ENCODE measurements around the gene ABCB7.

ABCB7 gene

GRCh38 chrX:75155447-75155826 lies 646 bp downstream of the ABCB7 start:
- TF ChIP-seq, protein P1, sequence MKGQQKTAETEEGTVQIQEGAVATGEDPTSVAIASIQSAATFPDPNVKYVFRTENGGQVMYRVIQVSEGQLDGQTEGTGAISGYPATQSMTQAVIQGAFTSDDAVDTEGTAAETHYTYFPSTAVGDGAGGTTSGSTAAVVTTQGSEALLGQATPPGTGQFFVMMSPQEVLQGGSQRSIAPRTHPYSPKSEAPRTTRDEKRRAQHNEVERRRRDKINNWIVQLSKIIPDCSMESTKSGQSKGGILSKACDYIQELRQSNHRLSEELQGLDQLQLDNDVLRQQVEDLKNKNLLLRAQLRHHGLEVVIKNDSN (IDR thresholded peaks at IDR 0.05) = no peak
- TF ChIP-seq TCF12 (IDR thresholded peaks at IDR 0.05; ENCODE audit: low read depth) (no peak), YY1 (IDR thresholded peaks at IDR 0.05; ENCODE audit: low read depth) (no peak), NFIC (IDR thresholded peaks at IDR 0.05) (no peak), CEBPB (IDR thresholded peaks at IDR 0.05) (no peak), RAD21 (IDR thresholded peaks at IDR 0.05; ENCODE audit: low read depth) (no peak), EP300 (IDR thresholded peaks at IDR 0.05; ENCODE audit: borderline replicate concordance) (no peak), TEAD4 (IDR thresholded peaks at IDR 0.05) (no peak)

DNA sequence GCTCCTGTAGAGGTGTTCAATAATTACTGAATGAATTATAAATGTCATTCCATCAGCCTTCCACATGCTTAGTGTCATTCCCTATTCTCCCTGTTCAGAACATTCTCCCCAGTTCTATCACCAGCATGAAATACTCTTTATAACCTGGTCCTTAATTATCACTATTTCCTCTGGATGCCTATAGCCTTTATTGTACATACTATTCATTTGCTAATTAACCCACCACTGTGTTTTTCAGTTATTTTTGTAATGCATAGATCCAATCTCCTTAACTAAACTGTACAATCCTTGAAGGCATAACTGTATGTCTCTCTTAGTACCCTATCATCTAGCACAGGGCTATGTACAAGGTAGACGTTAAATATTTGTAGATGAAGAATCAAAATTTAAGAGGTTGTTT lies 1.2 kb downstream of the ABCB7 start:
- TF ChIP-seq EGR1 (IDR thresholded peaks at IDR 0.05) (no peak), YY1 (IDR thresholded peaks at IDR 0.05; ENCODE audit: low read depth) (no peak), CREB1 (IDR thresholded peaks at IDR 0.05; ENCODE audit: low read depth) (no peak), TEAD4 (IDR thresholded peaks at IDR 0.05) (no peak), REST (IDR thresholded peaks at IDR 0.05; ENCODE audit: low read depth) (no peak), EP300 (IDR thresholded peaks at IDR 0.05; ENCODE audit: borderline replicate concordance) (no peak), RAD21 (IDR thresholded peaks at IDR 0.05; ENCODE audit: low read depth) (no peak), NFIC (IDR thresholded peaks at IDR 0.05) (no peak), ZBTB7A (IDR thresholded peaks at IDR 0.05; ENCODE audit: low read depth) (no peak), TAF1 (IDR thresholded peaks at IDR 0.05; ENCODE audit: low read depth) (no peak), FOXM1 (IDR thresholded peaks at IDR 0.05; ENCODE audit: borderline replicate concordance, low read depth) (no peak), TCF12 (IDR thresholded peaks at IDR 0.05; ENCODE audit: low read depth) (no peak), CEBPB (IDR thresholded peaks at IDR 0.05) (no peak)
- TF ChIP-seq, protein P1 (IDR thresholded peaks at IDR 0.05) = no peak
- TF ChIP-seq, protein P2, sequence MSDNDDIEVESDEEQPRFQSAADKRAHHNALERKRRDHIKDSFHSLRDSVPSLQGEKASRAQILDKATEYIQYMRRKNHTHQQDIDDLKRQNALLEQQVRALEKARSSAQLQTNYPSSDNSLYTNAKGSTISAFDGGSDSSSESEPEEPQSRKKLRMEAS (IDR thresholded peaks at IDR 0.05) = no peak

DNA sequence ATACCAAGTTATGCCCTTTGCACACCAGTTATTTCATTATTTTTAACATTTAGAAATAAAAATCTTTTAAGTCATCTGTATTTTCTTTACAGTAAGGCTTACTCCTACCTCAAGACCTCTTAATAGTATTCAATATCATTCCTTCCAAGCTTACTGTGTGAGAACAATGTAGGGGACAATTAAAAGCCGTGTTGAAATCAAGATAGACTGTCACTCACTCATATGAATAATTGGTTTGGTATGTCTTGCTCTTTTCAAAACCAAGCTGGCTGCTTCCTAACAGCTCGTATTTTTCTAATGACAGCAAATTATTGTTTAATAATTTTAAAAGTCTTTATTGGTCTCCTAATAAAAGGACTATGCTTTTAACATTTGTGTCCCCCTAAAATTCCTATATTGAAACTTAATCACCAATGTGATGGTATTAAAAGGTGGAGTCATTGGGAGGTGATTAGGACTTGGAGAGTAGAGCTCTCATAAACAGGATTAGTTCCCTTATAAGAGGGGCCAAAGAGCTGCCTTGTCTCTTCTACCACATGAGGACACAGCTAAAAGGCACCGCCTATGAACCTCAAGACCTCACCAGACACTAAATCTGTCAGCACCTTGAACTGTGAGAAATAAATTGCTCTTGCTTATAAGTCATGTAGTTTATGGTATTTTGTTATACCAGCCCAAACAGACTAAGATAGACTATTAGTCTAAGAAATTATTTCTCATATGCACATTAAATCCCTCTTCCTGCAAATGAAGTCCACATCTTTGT lies 4.1 kb downstream of the ABCB7 start:
- TF ChIP-seq EP300 (IDR thresholded peaks at IDR 0.05; ENCODE audit: borderline replicate concordance) = no peak
- TF ChIP-seq REST (IDR thresholded peaks at IDR 0.05; ENCODE audit: low read depth) = no peak
- TF ChIP-seq CEBPB (IDR thresholded peaks at IDR 0.05) = no peak
- TF ChIP-seq, protein P2 (IDR thresholded peaks at IDR 0.05) = no peak
- TF ChIP-seq FOXM1 (IDR thresholded peaks at IDR 0.05; ENCODE audit: borderline replicate concordance, low read depth) = no peak
- no peak for TF ChIP-seq TCF12 (IDR thresholded peaks at IDR 0.05; ENCODE audit: low read depth)
- TF ChIP-seq TAF1 (IDR thresholded peaks at IDR 0.05; ENCODE audit: low read depth) = no peak
- no peak for TF ChIP-seq TEAD4 (IDR thresholded peaks at IDR 0.05)
- no peak for TF ChIP-seq YY1 (IDR thresholded peaks at IDR 0.05; ENCODE audit: low read depth)
- no peak for TF ChIP-seq RAD21 (IDR thresholded peaks at IDR 0.05; ENCODE audit: low read depth)
- no peak for TF ChIP-seq ZBTB7A (IDR thresholded peaks at IDR 0.05; ENCODE audit: low read depth)
- TF ChIP-seq CREB1 (IDR thresholded peaks at IDR 0.05; ENCODE audit: low read depth) = no peak
- no peak for TF ChIP-seq EGR1 (IDR thresholded peaks at IDR 0.05)
- TF ChIP-seq, protein P1 (IDR thresholded peaks at IDR 0.05) = no peak
- no peak for TF ChIP-seq NFIC (IDR thresholded peaks at IDR 0.05)

- no peak for TF ChIP-seq YY1 (IDR thresholded peaks at IDR 0.05; ENCODE audit: low read depth)
- TF ChIP-seq NFIC (IDR thresholded peaks at IDR 0.05) = no peak
- TF ChIP-seq CREB1 (IDR thresholded peaks at IDR 0.05; ENCODE audit: low read depth) = no peak
- TF ChIP-seq REST (IDR thresholded peaks at IDR 0.05; ENCODE audit: low read depth) = no peak
- TF ChIP-seq RAD21 (IDR thresholded peaks at IDR 0.05; ENCODE audit: low read depth) = no peak
- TF ChIP-seq TAF1 (IDR thresholded peaks at IDR 0.05; ENCODE audit: low read depth) = no peak
Observed at GRCh38 chrX:75149654-75150053, 6.4 kb downstream of the ABCB7 start.
